PFSK-1 (cell line): ENCODE results near the gene SSR2.

ENCODE experiments used
- TAF1 ChIP-seq: IDR thresholded peaks from 2 replicates; pipeline ENCODE4 v1.6.1; 2012; ENCODE audit warnings: low read length, control low read depth, borderline replicate concordance; ENCODE audit not compliant: insufficient read depth
- TF ChIP-seq, protein P1 (sequence below), 2 experiments: IDR thresholded peaks; 2 replicates each; pipeline versions ENCODE4 v1.6.1 to v1.8.0; 2011 to 2012; ENCODE audit warnings: low read depth in 2 of 2, low read length in 2 of 2, control low read depth in 1 of 2, inconsistent platforms in 1 of 2, mild to moderate bottlenecking in 1 of 2, moderate library complexity in 1 of 2; ENCODE audit not compliant: insufficient read depth in 1 of 2

DNA sequence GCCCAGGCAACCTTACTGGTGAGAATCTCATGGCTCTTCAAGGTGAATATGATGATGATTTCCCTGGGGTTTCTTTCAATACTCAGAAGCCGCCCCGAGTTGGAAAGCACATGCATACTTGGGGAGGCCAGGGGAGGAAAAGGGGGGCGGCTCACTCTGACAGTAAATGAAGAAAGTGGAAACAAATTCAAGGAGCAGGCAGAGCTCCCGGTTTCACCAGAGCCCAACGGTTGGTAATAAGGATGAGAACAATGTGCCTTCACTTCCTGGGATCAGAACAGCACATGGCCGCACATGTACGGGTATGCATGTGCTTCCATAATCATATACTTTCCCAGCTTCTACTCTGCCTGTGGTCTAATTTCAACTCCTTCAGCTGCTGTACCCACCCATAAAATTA is 38.6 kb downstream of the SSR2 start:
- TF ChIP-seq TAF1: no peak
- TF ChIP-seq, protein P1, sequence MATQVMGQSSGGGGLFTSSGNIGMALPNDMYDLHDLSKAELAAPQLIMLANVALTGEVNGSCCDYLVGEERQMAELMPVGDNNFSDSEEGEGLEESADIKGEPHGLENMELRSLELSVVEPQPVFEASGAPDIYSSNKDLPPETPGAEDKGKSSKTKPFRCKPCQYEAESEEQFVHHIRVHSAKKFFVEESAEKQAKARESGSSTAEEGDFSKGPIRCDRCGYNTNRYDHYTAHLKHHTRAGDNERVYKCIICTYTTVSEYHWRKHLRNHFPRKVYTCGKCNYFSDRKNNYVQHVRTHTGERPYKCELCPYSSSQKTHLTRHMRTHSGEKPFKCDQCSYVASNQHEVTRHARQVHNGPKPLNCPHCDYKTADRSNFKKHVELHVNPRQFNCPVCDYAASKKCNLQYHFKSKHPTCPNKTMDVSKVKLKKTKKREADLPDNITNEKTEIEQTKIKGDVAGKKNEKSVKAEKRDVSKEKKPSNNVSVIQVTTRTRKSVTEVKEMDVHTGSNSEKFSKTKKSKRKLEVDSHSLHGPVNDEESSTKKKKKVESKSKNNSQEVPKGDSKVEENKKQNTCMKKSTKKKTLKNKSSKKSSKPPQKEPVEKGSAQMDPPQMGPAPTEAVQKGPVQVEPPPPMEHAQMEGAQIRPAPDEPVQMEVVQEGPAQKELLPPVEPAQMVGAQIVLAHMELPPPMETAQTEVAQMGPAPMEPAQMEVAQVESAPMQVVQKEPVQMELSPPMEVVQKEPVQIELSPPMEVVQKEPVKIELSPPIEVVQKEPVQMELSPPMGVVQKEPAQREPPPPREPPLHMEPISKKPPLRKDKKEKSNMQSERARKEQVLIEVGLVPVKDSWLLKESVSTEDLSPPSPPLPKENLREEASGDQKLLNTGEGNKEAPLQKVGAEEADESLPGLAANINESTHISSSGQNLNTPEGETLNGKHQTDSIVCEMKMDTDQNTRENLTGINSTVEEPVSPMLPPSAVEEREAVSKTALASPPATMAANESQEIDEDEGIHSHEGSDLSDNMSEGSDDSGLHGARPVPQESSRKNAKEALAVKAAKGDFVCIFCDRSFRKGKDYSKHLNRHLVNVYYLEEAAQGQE (IDR thresholded peaks at IDR 0.05; ENCODE audit: insufficient read depth in 1 of 2, low read depth in 2 of 2, low read length in 2 of 2): no peak
